Endodermal cell (in vitro differentiated cells): ENCODE data around the gene PLA2G3. TPM values are rescaled to one million over a fixed set of nuclear protein-coding genes. Genes with fewer than 3 reads are reported as not detected.

Source experiments
- DNase-seq: peaks from one replicate; pipeline ENCODE4 v3.0.0-alpha.2; 2017
- H3K27ac ChIP-seq: 2 replicates; pipeline ENCODE4 v1.5.1; 2013; ENCODE audit warnings: mild to moderate bottlenecking, low read depth, low read length, moderate library complexity
- H3K27me3 ChIP-seq: 2 replicates; pipeline ENCODE4 v1.6.1; 2013; ENCODE audit warnings: mild to moderate bottlenecking, low read length, moderate library complexity; ENCODE audit not compliant: insufficient read depth, control insufficient read depth, poor library complexity, severe bottlenecking
- H3K36me3 ChIP-seq: 2 replicates; pipeline ENCODE4 v1.7.0; 2013; ENCODE audit warnings: mild to moderate bottlenecking, low read length, moderate library complexity; ENCODE audit not compliant: control insufficient read depth, insufficient read depth
- H3K4me1 ChIP-seq: one replicate; pipeline ENCODE4 v1.7.0; 2013; ENCODE audit warnings: low read length; ENCODE audit not compliant: control insufficient read depth, insufficient read depth
- H3K4me3 ChIP-seq: 2 replicates; pipeline ENCODE4 v1.5.1; 2013; ENCODE audit warnings: mild to moderate bottlenecking, low read length, moderate library complexity
- H3K9ac ChIP-seq: 2 replicates; pipeline ENCODE4 v1.6.1; 2013; ENCODE audit warnings: mild to moderate bottlenecking, low read length, moderate library complexity; ENCODE audit not compliant: poor library complexity, severe bottlenecking; ENCODE audit errors: extremely low read depth
- H3K9me3 ChIP-seq: 2 replicates; pipeline ENCODE4 v1.6.1; 2013; ENCODE audit warnings: mild to moderate bottlenecking, low read length, moderate library complexity; ENCODE audit not compliant: control insufficient read depth
- H3K27ac Mint-ChIP-seq: 2 replicates; pipeline ENCODE4 v1.8.0; 2020; ENCODE audit warnings: mixed read lengths
- H3K27me3 Mint-ChIP-seq: 2 replicates; pipeline ENCODE4 v1.8.0; 2021; ENCODE audit warnings: mild to moderate bottlenecking, mixed read lengths; ENCODE audit not compliant: insufficient read depth
- H3K36me3 Mint-ChIP-seq: 2 replicates; pipeline ENCODE4 v1.8.0; 2020; ENCODE audit warnings: low read depth, mixed read lengths
- H3K4me1 Mint-ChIP-seq: 2 replicates; pipeline ENCODE4 v1.8.0; 2020; ENCODE audit warnings: mixed read lengths
- H3K4me3 Mint-ChIP-seq: 2 replicates; pipeline ENCODE4 v1.8.0; 2020; ENCODE audit warnings: mild to moderate bottlenecking, moderate library complexity, mixed read lengths
- H3K9me3 Mint-ChIP-seq: 2 replicates; pipeline ENCODE4 v1.8.0; 2020; ENCODE audit warnings: mild to moderate bottlenecking, mixed read lengths
- WGBS, 2 experiments: methylation state at CpG; one replicate each; pipeline versions ENCODE4 v1.1.5 to v1.1.7; 2013; ENCODE audit warnings: missing lambda C conversion rate in 2 of 2, mixed read lengths in 1 of 2; ENCODE audit not compliant: insufficient coverage in 1 of 2, insufficient read length in 1 of 2; 5-methylcytosine and 5-hydroxymethylcytosine counted together
- total RNA-seq, 2 donors: library from RNA; stranded (reverse); fragmentation: NEBNext Ultra II Directional in 1 of 2; extraction: Animal tissue kit (Norgen Biotek cat#: 25700) in 1 of 2; gene quantifications; 2 replicates in 1 of 2; 3 replicates in 1 of 2; pipeline ENCODE4 v1.2.1, GENCODE V29; 2021
- TF ChIP-seq, protein P1 (sequence below): fragments of 200-600 bp; sonication (generic); conservative IDR thresholded peaks from 2 replicates; pipeline ENCODE4 v1.5.0; 2021; ENCODE audit warnings: antibody characterized with exemption, mild to moderate bottlenecking

The PLA2G3 gene
- total RNA-seq, 2 donors from 2014 or later: 4.1 to 4.6 TPM

DNA sequence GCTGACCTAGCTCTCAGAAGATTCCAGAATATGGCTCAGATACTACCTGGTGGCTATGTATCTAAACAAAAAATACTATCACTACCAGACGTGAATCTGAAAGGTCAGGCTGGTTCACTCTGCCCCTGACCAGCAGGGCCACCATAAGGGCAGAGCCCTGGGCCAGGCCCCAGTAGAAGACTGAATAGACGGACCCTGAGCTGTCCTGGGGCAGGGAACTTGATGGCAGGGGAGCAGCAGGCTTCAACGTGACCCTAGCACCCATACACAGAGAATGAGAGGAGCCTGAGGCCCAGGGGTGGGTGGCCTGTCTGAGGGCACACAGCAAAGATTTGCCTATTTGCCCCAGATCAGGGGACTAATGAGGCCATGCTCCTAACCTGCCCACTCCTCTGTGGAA lies 13.0 kb upstream of the PLA2G3 start:
- TF ChIP-seq, protein P1, sequence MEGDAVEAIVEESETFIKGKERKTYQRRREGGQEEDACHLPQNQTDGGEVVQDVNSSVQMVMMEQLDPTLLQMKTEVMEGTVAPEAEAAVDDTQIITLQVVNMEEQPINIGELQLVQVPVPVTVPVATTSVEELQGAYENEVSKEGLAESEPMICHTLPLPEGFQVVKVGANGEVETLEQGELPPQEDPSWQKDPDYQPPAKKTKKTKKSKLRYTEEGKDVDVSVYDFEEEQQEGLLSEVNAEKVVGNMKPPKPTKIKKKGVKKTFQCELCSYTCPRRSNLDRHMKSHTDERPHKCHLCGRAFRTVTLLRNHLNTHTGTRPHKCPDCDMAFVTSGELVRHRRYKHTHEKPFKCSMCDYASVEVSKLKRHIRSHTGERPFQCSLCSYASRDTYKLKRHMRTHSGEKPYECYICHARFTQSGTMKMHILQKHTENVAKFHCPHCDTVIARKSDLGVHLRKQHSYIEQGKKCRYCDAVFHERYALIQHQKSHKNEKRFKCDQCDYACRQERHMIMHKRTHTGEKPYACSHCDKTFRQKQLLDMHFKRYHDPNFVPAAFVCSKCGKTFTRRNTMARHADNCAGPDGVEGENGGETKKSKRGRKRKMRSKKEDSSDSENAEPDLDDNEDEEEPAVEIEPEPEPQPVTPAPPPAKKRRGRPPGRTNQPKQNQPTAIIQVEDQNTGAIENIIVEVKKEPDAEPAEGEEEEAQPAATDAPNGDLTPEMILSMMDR: no peak
- no peak overlapping the region for H3K4me3 ChIP-seq
- no peak for DNase-seq
- WGBS, 2 experiments: 68 to 70% methylated on average over 3 of the region's 3 CpGs
- H3K9me3 Mint-ChIP-seq: no peaks in the 10 kb centered on the region
- peaks cover 48% of the 10 kb centered on the region for H3K27me3 ChIP-seq
- no peaks in the 10 kb centered on the region for H3K4me1 Mint-ChIP-seq
- no peaks in the 10 kb centered on the region for H3K36me3 ChIP-seq
- H3K36me3 Mint-ChIP-seq: no peaks in the 10 kb centered on the region
- H3K9ac ChIP-seq: no peak overlapping the region
- no peak overlapping the region for H3K27ac Mint-ChIP-seq
- H3K4me1 ChIP-seq: no peaks in the 10 kb centered on the region
- H3K9me3 ChIP-seq: no peaks in the 10 kb centered on the region
- peaks cover 49% of the 10 kb centered on the region for H3K27me3 Mint-ChIP-seq
- no peak overlapping the region for H3K27ac ChIP-seq
- no peak overlapping the region for H3K4me3 Mint-ChIP-seq

DNA sequence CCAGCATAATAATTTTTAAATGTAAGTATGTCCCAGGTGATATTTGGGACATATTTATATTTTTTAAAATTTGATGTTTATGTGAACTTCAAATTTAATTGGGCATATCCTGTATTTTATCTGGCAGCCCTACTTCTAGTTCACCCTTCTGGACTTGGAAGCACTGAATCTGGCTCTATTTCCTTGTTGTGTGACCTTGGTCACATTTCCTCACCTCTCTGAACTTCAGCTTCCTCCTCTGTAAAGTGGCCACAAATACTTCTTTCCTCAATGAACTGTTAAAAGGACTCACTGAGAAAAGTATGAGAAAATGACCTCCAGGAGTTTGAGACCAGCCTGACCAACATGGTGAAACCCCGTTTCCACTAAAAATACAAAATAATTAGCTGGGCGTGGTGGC lies 11.6 kb upstream of the PLA2G3 start:
- Histone ChIP-seq H3K9ac (no peak overlapping the region), H3K4me3 (no peak overlapping the region), H3K27ac (no peak overlapping the region), H3K9me3 (peaks cover 9% of the 10 kb centered on the region), H3K27me3 (peaks cover 33% of the 10 kb centered on the region), H3K36me3 (no peaks in the 10 kb centered on the region), H3K4me1 (no peaks in the 10 kb centered on the region)
- no peaks in the 10 kb centered on the region for H3K4me1 Mint-ChIP-seq
- peaks cover 10% of the 10 kb centered on the region for H3K9me3 Mint-ChIP-seq
- H3K36me3 Mint-ChIP-seq: no peaks in the 10 kb centered on the region
- H3K27me3 Mint-ChIP-seq: peaks cover 34% of the 10 kb centered on the region
- no peak overlapping the region for H3K27ac Mint-ChIP-seq
- TF ChIP-seq, protein P1: no peak
- no peak for DNase-seq
- WGBS, 2 experiments: 88 to 99% methylated on average over 1 to 2 of the region's 2 CpGs
- H3K4me3 Mint-ChIP-seq: no peak overlapping the region

DNA sequence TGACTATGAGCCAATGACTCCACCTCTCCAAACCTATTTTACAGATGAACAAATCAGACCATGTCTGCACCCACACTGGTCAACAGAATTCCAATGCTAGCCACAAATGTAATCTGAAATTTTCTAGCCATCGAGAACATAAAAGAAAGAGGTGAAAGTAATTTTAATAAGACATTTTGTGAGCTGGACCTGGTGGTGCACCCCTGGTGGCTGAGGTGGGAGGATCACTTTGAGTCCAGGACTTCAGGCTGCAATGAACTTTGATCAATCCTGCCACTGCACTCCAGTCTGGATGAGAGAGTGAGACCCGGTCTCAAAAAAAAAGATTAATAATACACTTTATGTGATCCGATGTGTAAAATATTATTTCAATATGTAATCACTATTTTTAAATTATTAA lies 10.3 kb upstream of the PLA2G3 start:
- Mint-ChIP-seq H3K4me1 (no peaks in the 10 kb centered on the region), H3K36me3 (no peaks in the 10 kb centered on the region), H3K27ac (no peak overlapping the region), H3K9me3 (peaks cover 19% of the 10 kb centered on the region), H3K4me3 (no peak overlapping the region), H3K27me3 (peaks cover 22% of the 10 kb centered on the region)
- Histone ChIP-seq H3K4me1 (no peaks in the 10 kb centered on the region), H3K27ac (no peak overlapping the region), H3K4me3 (no peak overlapping the region), H3K9me3 (peaks cover 14% of the 10 kb centered on the region), H3K9ac (no peak overlapping the region), H3K27me3 (peaks cover 20% of the 10 kb centered on the region), H3K36me3 (no peaks in the 10 kb centered on the region)
- WGBS, 2 experiments: 90% methylated on average over 1 of the region's 3 CpGs; no CpG with 5 or more reads in 1 of the 2 experiments
- no peak for DNase-seq
- TF ChIP-seq, protein P1: peak; percentile 70
